HG02759 (cell line): ENCODE measurements around the gene CTSZ.
"Not testable (repeated sequence)": the region's sequence is repeated elsewhere in the genome, so short reads cannot be mapped to it uniquely, and the experiment has no call there.

Experiments
- ATAC-seq: cut with Tn5 transposase; IDR thresholded peaks from one replicate; pipeline ENCODE4 v1.9.1; 2021; ENCODE audit warnings: mild to moderate bottlenecking, moderate library complexity; ENCODE audit not compliant: unreplicated experiment

Gene CTSZ

GRCh38 chr20:59006864-59007664 is at the start of gene CTSZ:
Gene CTSZ (minus strand): TSS chr20:59007254. CDS start chr20:59007128, 126 bp downstream.
- ATAC-seq: peak; percentile 24

- ATAC-seq: no peak
Measured at GRCh38 chr20:59055302-59055701, 48.2 kb upstream of the CTSZ start.

- ATAC-seq: no peak
Measured at GRCh38 chr20:59051666-59052185, 44.7 kb upstream of the CTSZ start.

- ATAC-seq: no peak
Measured at GRCh38 chr20:59050437-59050836, 43.4 kb upstream of the CTSZ start.

GRCh38 chr20:59048681-59049030 is 41.6 kb upstream of the CTSZ start:
- no peak for ATAC-seq

GRCh38 chr20:59047938-59048680 is 41.1 kb upstream of the CTSZ start:
- ATAC-seq: no peak

GRCh38 chr20:59046862-59047261 is 39.8 kb upstream of the CTSZ start:
- ATAC-seq: no peak

GRCh38 chr20:59044796-59045195 is 37.7 kb upstream of the CTSZ start:
- no peak for ATAC-seq

- ATAC-seq: no peak
Measured at GRCh38 chr20:59044295-59044694, 37.2 kb upstream of the CTSZ start.

- ATAC-seq: no peak
Measured at GRCh38 chr20:59043698-59044097, 36.6 kb upstream of the CTSZ start.

- peak; percentile 97 for ATAC-seq
Measured at GRCh38 chr20:59042796-59043631, 36.0 kb upstream of the CTSZ start.

GRCh38 chr20:59042151-59042795 is 35.2 kb upstream of the CTSZ start, which contains the start of gene PRELID3B:
Gene PRELID3B (minus strand): TSS chr20:59042786. CDS start chr20:59042730, 56 bp downstream.
- peak; percentile 34 for ATAC-seq

GRCh38 chr20:59041487-59041886 is 34.4 kb upstream of the CTSZ start:
- not testable (repeated sequence) for ATAC-seq

GRCh38 chr20:59040667-59041066 is 33.6 kb upstream of the CTSZ start:
- ATAC-seq: no peak

- ATAC-seq: no peak
Measured at GRCh38 chr20:59039233-59039632, 32.2 kb upstream of the CTSZ start.

- ATAC-seq: no peak
Measured at GRCh38 chr20:59037386-59037785, 30.3 kb upstream of the CTSZ start.

- ATAC-seq: no peak
Measured at GRCh38 chr20:59035381-59035780, 28.3 kb upstream of the CTSZ start.

GRCh38 chr20:59033616-59034165 is 26.6 kb upstream of the CTSZ start:
- no peak for ATAC-seq

GRCh38 chr20:59033093-59033492 is 26.0 kb upstream of the CTSZ start:
- no peak for ATAC-seq

- no peak for ATAC-seq
Measured at GRCh38 chr20:59032713-59033059, 25.6 kb upstream of the CTSZ start.
